Astrocyte of the cerebellum (primary cell): ENCODE results near the gene EHD3.

Experiments used
- DNase-seq: peaks from one replicate; pipeline ENCODE4 v3.0.0-alpha.2; 2011; ENCODE audit warnings: low read depth
- H3K4me3 ChIP-seq: 2 replicates; pipeline ENCODE4 v1.5.1; 2011; ENCODE audit warnings: mild to moderate bottlenecking, low read depth, low read length, moderate library complexity
- in situ Hi-C: cut with HindIII; loops from 2 replicates; pipeline ENCODE4 v1.10.0; 2017; ENCODE audit warnings: low sequenced_read_pairs
- TF ChIP-seq, protein P1 (sequence below): IDR thresholded peaks from 2 replicates; pipeline ENCODE4 v1.5.1; 2012; ENCODE audit warnings: low read length, low read depth, moderate library complexity, mild to moderate bottlenecking; ENCODE audit errors: missing control alignments

Gene EHD3

DNA sequence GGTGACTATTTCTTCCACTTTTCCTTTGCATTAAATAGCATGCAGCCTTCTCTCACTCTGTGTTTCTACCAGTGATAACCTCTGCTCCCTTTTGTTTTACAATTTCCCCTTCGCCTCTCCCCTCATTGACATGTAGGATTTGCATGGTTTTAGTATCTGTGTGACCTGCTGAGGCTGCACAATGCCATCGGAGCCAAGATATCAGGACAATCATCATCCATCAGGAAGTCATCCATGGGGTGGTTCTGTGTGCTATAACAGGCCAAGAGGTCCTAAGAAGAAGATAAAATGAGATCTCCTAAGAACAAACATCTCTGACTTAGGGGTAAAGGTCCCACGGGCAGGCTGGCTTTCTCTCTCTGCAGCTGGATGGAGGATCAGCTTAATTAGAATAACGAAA, 65.6 kb downstream of the EHD3 start:
- no peak for DNase-seq
- H3K4me3 ChIP-seq, result no peak overlapping the region
- in situ Hi-C loops, result no loop called here
- TF ChIP-seq, protein P1, sequence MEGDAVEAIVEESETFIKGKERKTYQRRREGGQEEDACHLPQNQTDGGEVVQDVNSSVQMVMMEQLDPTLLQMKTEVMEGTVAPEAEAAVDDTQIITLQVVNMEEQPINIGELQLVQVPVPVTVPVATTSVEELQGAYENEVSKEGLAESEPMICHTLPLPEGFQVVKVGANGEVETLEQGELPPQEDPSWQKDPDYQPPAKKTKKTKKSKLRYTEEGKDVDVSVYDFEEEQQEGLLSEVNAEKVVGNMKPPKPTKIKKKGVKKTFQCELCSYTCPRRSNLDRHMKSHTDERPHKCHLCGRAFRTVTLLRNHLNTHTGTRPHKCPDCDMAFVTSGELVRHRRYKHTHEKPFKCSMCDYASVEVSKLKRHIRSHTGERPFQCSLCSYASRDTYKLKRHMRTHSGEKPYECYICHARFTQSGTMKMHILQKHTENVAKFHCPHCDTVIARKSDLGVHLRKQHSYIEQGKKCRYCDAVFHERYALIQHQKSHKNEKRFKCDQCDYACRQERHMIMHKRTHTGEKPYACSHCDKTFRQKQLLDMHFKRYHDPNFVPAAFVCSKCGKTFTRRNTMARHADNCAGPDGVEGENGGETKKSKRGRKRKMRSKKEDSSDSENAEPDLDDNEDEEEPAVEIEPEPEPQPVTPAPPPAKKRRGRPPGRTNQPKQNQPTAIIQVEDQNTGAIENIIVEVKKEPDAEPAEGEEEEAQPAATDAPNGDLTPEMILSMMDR, result no peak

DNA sequence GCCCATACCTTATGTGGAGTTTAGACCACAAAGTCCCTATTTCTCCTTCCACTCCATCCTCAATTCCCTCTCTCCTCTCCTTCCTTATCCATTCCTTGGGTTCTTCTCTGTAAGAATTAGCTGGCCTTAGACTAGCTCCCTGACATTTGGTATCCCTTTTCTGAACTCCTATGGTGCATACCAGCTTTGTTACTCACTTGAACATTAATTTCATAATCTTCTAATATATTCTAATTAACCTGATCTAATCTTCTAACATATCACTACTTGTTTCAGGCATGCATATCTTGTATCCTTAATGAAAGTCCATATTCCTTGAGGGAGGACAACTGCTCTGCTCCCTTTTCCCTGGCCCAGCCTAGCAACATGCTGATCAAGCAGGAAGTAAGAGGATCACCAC, 66.4 kb downstream of the EHD3 start:
- no peak overlapping the region for H3K4me3 ChIP-seq
- TF ChIP-seq, protein P1, result no peak
- in situ Hi-C loops, result no loop called here
- no peak for DNase-seq

DNA sequence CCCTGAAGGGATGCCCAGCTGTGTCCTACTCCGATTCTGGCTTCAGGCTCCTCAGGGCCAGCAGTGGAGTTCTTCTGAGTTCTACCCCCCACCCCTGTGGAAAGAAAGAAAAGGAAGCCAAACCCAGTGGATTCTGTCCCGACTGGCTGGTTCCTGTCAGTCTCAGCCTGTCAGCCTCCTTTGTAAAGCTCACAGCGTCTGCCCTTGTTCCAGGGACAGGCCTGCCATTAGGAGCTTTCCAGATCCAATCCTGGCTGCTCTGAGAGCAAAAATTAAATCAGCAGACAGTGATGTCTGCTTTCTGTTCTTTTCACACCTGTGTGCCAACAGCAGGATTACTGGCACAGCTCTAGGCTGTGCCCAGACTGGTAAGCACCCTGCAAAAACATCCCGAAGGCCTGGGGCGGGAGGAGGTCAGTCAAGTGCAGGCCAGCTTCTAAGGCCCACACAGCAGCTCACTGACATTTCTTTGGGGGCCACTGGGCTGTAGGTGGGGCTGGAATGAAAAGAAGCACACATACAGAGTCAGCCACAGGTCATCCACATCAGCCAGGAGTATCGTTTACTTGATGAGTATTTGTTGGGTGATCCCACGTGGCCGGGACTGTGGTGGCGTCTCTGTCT, 69.1 kb downstream of the EHD3 start:
- TF ChIP-seq, protein P1, result no peak
- DNase-seq, result no peak
- in situ Hi-C loops, result no loop called here
- no peak overlapping the region for H3K4me3 ChIP-seq

DNA sequence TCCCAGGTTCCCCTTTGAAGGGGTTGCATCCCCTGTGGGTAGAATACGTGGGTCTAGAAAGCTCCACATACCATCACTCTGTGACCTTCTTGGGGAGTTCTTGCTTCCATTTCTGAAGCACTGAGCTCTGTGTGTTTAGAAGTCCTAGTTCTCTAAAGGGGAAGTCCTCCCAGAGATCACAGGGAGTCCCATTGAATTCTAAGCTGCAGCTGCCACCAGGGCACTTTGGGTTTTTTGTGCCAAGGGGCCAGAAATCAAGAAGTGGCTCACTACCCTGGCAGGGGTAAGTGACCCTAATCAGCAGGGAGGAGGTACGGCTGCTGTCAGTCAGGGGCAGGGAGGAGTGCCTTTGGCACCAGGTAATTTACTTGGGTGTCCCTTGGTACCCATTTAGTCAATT, 70.9 kb downstream of the EHD3 start:
- H3K4me3 ChIP-seq, result no peak overlapping the region
- no peak for DNase-seq
- in situ Hi-C loops, result no loop called here
- TF ChIP-seq, protein P1, result no peak

DNA sequence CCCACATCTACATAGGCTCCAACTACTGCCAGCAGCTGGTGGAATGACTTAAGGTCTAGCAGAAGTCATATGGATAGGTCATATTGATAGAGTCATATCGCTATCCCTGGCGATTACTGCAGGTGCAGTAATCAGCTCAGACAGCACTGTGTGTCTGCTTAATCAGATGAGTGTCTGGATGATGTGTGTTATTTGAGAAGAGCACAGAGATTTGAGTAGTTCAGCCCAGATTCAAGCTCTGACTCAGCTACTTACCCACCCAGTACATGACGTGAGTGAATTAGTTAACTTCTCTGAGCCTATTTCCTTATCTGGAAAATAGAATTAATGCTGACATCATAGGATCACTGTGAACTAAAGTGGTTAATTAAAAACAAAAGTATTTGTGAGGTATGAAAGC, 78.9 kb downstream of the EHD3 start:
- TF ChIP-seq, protein P1, result no peak
- H3K4me3 ChIP-seq, result no peak overlapping the region
- in situ Hi-C loops, result no loop called here
- no peak for DNase-seq

DNA sequence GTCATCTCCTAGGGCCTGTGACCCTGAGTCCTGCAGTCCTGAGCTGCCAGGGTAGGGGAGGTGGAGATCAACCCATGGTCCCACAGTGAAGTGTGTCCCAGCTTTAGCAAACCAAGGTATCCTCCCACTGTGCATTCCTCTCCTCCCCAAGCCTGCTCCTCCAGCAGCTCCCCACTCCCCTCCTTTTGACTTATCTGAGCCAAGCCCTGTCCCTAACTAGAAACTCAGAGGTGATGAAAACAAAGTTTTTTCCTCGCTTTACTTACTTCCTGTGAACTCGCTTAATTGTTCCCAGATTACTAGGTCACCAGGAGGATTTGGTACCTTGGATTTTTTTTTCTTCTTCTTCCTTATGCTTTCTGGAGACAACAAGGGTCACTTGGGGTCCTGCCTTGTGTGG, 80.8 kb downstream of the EHD3 start:
- no peak overlapping the region for H3K4me3 ChIP-seq
- no peak for DNase-seq
- in situ Hi-C loops, result no loop called here
- TF ChIP-seq, protein P1, result no peak
